HG03460 (cell line): ENCODE data around the gene BMPR1B.

Experiments
- ATAC-seq: cut with Tn5 transposase; IDR thresholded peaks from one replicate; pipeline ENCODE4 v1.9.1; 2021; ENCODE audit not compliant: unreplicated experiment

The BMPR1B gene

GRCh38 chr4:95084584-95084983 is 326.8 kb downstream of the BMPR1B start:
- ATAC-seq = no peak

GRCh38 chr4:95085124-95085833 is 327.5 kb downstream of the BMPR1B start:
- no peak for ATAC-seq

- no peak for ATAC-seq
These were observed 328.8 kb downstream of the BMPR1B start for GRCh38 chr4:95086551-95086950.

- ATAC-seq = no peak
These were observed 330.1 kb downstream of the BMPR1B start for GRCh38 chr4:95087657-95088455.

GRCh38 chr4:95091272-95091671 is 333.5 kb downstream of the BMPR1B start:
- ATAC-seq = no peak

GRCh38 chr4:95092766-95093165 is 335.0 kb downstream of the BMPR1B start:
- ATAC-seq = no peak

- ATAC-seq = no peak
These were observed 335.7 kb downstream of the BMPR1B start for GRCh38 chr4:95093460-95093859.

- no peak for ATAC-seq
These were observed 336.5 kb downstream of the BMPR1B start for GRCh38 chr4:95093936-95094929.

GRCh38 chr4:95095348-95095974 is 337.7 kb downstream of the BMPR1B start:
- no peak for ATAC-seq

- no peak for ATAC-seq
These were observed 344.5 kb downstream of the BMPR1B start for GRCh38 chr4:95102162-95102790.

- no peak for ATAC-seq
These were observed 347.4 kb downstream of the BMPR1B start for GRCh38 chr4:95105112-95105511.

GRCh38 chr4:95105983-95106382 is 348.2 kb downstream of the BMPR1B start:
- ATAC-seq = no peak

- ATAC-seq = no peak
These were observed 348.7 kb downstream of the BMPR1B start for GRCh38 chr4:95106408-95106928.

- ATAC-seq = no peak
These were observed 349.2 kb downstream of the BMPR1B start for GRCh38 chr4:95107004-95107403.

- ATAC-seq = no peak
These were observed 349.9 kb downstream of the BMPR1B start for GRCh38 chr4:95107635-95108034.

GRCh38 chr4:95108883-95109421 is 351.2 kb downstream of the BMPR1B start:
- no peak for ATAC-seq

- ATAC-seq = no peak
These were observed 356.8 kb downstream of the BMPR1B start for GRCh38 chr4:95114521-95114920.

- ATAC-seq = no peak
These were observed 360.7 kb downstream of the BMPR1B start for GRCh38 chr4:95118497-95118896.

- no peak for ATAC-seq
These were observed 362.7 kb downstream of the BMPR1B start for GRCh38 chr4:95120456-95120855.

GRCh38 chr4:95122001-95122400 is 364.2 kb downstream of the BMPR1B start:
- no peak for ATAC-seq
